Stimulated activated CD4-positive, alpha-beta T cell treated with anti-CD3 and anti-CD28 coated beads, Interleukin-12 subunit alpha, Interleukin-12 subunit beta, amount 100 ng/mL, for 48 hours (primary cell): ENCODE results near the gene THBS2.
"Not testable (repeated sequence)": the region's sequence is repeated elsewhere in the genome, so short reads cannot be mapped to it uniquely, and the experiment has no call there.

Experiments used
- DNase-seq, 3 donors: peaks; one replicate each; pipeline ENCODE4 v3.0.0-alpha.2; 2020; ENCODE audit warnings: low read depth in 2 of 3, low spot score in 1 of 3

The THBS2 gene

GRCh38 chr6:169185692-169186485 is 67.8 kb downstream of the THBS2 start:
- DNase-seq, result no peak

- DNase-seq, result no peak
Observed at GRCh38 chr6:169185011-169185521, 68.6 kb downstream of the THBS2 start.

GRCh38 chr6:169184419-169184818 is 69.2 kb downstream of the THBS2 start:
- no peak for DNase-seq

GRCh38 chr6:169183233-169183632 is 70.4 kb downstream of the THBS2 start:
- DNase-seq, result no peak

- not testable (repeated sequence) for DNase-seq
Observed at GRCh38 chr6:169179831-169180230, 73.8 kb downstream of the THBS2 start.

- DNase-seq, result no peak
Observed at GRCh38 chr6:169177516-169178166, 76.0 kb downstream of the THBS2 start.

- no peak for DNase-seq
Observed at GRCh38 chr6:169176361-169176991, 77.2 kb downstream of the THBS2 start.

GRCh38 chr6:169175360-169175887 is 78.2 kb downstream of the THBS2 start:
- DNase-seq, result no peak

- DNase-seq, result no peak
Observed at GRCh38 chr6:169174516-169175359, 78.9 kb downstream of the THBS2 start.

- DNase-seq, result no peak
Observed at GRCh38 chr6:169173532-169174268, 79.9 kb downstream of the THBS2 start.

- DNase-seq, result no peak
Observed at GRCh38 chr6:169172946-169173345, 80.7 kb downstream of the THBS2 start.

GRCh38 chr6:169172456-169172855 is 81.2 kb downstream of the THBS2 start:
- no peak for DNase-seq

- DNase-seq, result no peak
Observed at GRCh38 chr6:169171951-169172350, 81.7 kb downstream of the THBS2 start.

- no peak for DNase-seq
Observed at GRCh38 chr6:169171016-169171415, 82.6 kb downstream of the THBS2 start.

- DNase-seq, result no peak
Observed at GRCh38 chr6:169170583-169170955, 83.1 kb downstream of the THBS2 start.

- DNase-seq, result no peak
Observed at GRCh38 chr6:169169941-169170582, 83.6 kb downstream of the THBS2 start.

GRCh38 chr6:169169375-169169774 is 84.3 kb downstream of the THBS2 start:
- DNase-seq, result no peak

GRCh38 chr6:169168706-169169105 is 84.9 kb downstream of the THBS2 start:
- no peak for DNase-seq

- no peak for DNase-seq
Observed at GRCh38 chr6:169168302-169168630, 85.4 kb downstream of the THBS2 start.
